ENCODE measurements around the gene ECM2.
"Not testable (repeated sequence)": the region's sequence is repeated elsewhere in the genome, so short reads cannot be mapped to it uniquely, and the experiment has no call there.

The ECM2 gene

DNA sequence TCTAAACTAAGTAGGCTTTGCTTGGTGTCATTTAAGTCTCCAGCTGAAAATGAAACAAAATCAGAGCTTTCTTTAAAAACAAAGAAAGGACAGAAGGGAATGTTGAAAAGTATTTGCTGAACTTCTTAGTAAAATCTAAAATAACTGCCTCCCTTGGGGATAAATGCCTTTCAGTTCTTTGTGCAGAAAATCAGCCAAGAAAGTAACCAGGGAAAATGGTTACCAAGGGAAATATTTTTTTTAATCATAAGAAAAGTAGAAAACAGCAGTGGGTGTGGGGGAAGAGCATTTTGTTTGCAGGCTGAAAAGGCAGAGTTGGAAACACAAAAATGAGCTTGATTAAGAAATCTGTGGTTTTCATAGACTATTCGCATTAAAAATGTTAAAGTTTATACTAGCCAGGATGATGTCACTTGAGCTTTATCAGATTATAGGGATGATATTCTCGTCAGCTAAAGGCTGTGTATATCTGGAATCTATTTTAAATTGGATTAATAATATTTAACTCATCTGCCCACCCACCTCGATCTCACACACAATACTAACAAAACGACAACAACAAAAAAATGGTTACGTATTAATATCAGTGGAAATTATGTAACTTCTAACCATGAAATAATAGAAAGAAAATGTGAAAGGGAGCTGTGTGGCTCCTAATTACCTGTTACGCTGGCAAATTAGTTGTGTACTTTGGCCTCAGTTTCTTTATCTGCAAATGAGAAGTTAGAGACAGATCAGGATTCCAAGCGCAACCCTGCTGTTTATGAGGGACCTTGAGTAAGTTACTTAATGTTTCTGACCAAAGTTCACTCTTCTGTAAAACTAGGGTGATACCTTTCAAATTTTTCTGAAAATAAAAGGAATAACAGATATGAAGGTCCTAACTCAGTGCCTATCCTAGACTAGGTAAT lies at the start of gene ECM2:
ECM2 (minus strand) TSS at position 51 of the 911 bp plus-strand sequence. CDS start 13,124 bp downstream, outside the sequence.
- no peak for DNase-seq (ENCODE audit: low read depth in 2 of 2, low spot score in 1 of 2)

DNA sequence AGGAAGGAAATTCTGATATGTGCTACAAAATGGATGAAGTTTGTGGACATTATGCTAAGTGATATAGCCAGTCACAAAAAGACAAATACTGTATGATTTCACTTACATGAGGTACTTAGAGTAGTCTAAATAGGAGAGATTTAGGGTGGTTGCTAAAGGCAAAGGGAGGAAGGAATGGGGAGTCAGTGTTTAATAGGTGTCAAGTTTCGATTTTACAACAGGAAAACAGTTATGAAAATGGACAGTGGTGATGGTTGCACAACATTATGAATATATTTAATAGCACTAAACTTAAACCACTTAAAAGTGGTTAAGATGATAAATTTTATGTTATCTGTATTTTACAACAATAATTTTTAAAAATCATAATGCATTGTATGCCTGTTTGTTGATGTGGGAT lies 40.4 kb upstream of the ECM2 start:
- no peak for DNase-seq (ENCODE audit: low read depth in 2 of 2, low spot score in 1 of 2)

DNA sequence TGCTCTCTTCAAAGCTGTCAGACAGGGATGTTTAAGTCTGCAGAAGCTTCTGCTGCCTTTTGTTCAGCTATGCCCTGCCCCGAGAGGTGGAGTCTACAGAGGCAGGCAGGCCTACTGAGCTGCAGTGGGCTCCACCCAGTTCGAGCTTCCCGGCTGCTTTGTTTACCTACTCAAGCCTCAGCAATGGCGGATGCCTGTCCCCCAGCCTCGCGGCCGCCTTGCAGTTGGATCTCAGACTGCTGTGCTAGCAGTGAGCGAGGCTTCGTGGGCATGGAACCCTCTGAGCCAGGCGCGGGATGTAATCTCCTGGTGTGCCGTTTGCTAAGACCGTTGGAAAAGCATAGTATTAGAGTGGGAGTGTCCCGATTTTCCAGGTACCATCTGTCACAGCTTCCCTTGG lies 37.8 kb upstream of the ECM2 start:
- not testable (repeated sequence) for DNase-seq (ENCODE audit: low read depth in 2 of 2, low spot score in 1 of 2)

DNA sequence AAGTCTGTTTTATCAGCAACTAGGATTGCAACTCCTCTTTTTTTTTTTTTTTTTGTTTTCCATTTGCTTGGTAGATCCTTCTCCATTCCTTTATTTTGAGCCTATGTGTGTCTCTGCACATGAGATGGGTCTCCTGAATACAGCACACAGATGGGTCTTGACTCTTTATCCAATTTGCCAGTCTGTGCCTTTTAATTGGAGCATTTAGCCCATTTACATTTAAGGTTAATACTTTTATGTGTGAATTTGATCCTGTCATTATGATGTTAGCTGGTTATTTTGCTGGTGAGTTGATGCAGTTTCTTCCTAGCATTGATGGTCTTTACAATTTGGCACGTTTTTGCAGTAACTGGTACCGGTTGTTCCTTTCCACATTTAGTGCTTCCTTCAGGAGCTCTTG lies 36.1 kb upstream of the ECM2 start:
- not testable (repeated sequence) for DNase-seq (ENCODE audit: low read depth in 2 of 2, low spot score in 1 of 2)

DNA sequence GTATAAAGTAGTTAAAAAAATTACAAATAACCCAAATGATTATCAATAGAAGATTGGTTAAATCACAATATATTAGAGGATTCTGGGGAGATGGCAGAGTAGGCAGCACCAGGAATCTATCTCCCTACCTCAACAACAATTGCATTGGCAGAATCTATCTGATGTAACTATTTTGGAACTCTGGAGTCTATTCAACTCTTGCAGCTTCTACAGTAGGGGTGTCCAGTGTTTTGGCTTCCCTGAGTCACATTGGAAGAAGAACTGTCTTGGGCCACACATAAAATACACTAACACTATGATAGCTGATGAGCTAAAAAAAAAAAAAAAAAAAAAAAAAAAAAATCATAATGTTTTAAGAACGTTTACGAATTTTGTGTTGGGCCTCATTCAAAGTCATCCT lies 29.2 kb upstream of the ECM2 start:
- no peak for DNase-seq (ENCODE audit: low read depth in 2 of 2, low spot score in 1 of 2)

DNA sequence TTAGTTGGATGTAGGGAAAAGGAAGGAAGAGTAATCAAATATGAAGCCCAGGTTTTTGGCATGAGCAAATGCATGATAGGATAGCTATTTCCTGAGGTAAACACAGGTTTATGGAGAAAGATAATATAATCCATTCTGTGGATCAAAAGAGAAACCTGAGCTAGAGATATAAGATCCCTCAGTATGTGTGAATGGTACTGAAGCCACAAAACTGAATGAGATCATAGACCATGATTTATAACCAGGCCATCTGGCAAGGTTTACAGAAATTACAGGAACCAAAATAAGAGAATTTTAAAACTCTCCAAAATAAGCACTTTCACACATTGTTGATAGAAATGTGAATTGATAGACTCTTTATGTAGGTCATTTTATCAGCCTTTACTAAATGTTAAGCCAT lies 28.7 kb upstream of the ECM2 start:
- no peak for DNase-seq (ENCODE audit: low read depth in 2 of 2, low spot score in 1 of 2)

DNA sequence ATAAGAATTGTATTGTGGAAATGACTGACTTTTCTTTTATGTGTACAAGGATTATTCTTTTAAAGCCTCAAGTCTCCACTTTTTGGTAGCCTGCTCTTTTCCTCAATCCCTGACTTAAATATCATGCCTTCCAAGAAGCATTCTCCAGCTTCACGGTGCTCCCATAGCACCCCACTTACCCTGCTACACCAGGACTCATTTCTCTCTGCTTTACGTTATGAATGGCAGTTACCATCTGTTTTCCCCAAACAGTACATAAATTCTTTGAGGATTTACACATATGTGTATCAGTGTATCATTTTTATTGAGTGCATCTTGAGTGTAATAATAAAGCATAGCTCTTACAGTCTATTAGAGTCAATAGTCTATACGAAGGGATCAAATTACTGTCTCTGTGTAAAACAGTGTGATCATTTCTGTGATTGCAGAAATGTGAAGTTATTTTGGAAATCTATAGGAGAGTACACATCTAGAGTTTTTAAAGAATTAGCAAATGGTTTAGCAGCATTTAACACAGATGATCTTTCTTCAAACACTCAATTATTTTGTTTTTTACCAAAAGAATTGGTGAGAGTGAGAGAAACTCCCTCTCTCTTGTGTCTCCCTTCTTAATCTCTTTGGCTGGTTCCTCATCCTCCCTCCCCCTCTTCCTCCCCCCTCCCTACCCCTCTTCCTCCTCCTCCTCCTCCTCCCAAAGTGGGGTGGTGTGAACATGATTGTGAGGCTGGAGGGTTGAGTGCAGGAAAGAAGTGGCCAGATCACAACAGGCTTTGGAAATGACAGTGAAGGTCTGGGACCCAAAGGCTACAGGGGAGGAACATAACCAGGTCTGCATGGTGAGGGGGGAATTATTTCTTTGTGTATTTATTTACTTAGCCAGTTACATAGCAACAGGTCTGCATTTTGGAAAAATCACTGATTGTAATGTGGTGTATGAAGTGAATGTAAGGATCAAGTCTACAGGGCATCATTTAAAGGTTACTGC lies 27.6 kb upstream of the ECM2 start:
- DNase-seq (ENCODE audit: low read depth in 2 of 2, low spot score in 1 of 2), result no peak

DNA sequence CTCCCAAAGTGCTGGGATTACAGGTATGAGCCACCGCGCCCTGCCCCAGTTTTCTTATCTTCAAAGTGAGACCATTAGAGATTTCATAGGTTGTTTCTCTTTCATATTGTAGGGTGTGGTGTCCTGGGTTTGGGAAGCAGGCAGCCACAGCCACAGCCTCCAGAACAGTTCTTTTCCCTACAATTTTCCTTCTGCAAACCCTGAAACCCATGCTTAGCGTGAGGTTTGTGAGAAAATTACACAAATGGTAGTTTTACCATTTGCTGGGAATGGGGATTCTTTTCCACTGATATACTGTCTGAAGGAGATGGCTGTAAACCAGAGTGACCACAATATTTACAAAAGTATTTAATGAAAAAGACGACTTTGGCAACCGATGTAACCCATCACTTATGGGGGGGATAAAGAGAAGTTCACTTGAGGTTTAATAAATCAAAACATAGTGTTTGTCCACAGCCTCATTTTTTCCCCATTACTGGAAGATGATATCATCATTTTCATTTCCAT lies 26.7 kb upstream of the ECM2 start:
- DNase-seq (ENCODE audit: low read depth in 2 of 2, low spot score in 1 of 2), result no peak

DNA sequence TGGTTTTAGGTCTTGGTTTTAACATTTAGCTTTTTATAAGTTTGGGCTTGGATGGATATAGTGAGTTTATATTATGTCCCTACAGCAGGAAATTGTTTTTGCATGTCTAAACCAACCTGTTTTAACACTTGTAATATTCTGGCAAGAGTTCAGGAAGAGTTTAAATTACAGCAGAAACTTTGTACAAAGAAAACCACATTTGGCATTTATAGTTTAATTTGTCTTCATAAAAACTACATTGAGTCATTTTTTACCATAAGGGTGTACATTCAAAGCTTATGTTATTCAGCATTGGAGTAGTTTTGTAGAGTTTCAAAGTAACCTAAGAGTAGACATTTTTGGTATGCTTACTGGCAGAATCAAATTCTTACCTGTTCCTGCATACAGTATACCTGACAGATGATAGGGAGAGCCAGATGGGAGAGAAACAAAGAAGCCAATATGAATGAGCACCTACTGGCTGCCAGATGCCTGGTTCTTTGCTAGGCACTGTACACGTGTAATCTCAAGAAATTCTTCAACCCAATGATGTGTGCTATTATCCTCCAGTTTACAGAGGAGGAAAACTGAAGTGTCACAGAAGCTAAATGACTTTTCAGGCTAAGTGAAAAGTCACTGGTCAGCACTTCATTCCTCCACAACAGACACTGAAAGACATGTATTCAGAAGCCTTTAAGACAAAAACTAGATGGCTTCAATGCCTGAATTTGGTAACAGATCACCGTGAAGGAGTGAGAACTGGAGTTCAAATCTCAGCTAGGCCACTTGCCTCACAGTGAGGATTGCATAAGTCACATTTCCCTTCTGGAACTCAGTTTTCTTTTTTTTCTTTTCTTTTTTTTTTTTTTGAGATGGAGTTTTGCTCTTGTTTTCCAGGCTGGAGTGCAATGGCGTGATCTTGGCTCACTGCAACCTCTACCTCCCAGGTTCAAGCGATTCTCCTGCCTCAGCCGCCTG lies 25.9 kb upstream of the ECM2 start:
- DNase-seq (ENCODE audit: low read depth in 2 of 2, low spot score in 1 of 2), result no peak

DNA sequence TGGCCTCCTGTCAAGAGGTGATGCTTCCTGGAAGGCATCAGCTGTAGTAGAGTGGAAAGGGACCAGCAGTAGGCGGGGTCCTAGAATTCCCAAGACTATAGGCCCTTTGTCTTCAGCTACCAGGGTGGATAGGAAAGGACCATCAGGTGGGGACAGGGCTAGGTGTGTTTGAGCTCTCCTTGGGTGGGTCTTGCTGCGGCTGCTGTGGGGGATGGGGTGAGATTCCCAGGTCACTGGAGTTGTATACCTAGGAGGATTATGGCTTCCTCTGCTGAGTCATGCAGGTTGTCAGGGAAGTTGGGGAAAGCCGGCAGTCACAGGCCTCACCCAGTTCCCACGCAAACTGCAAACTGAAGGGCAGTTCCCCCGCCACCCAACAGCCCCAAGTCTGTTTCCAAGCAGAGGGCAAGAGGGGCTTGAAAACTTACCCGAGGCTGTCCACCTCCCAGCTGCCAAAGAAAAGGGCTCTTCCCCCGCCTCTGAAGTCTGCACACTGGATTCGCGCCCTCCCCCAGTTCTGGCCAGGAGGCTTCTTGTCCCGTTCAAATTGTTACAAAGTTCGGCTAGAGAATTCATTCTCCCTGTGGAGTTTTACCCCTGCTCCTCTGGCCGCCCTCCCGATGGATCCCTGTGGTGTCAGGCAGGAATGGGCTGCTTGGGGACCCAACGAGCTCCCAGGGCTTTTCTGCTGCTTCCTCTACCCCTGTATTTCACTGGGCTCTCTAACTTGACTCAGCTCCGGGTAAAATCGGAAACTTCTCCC lies 23.0 kb upstream of the ECM2 start:
- no peak for DNase-seq (ENCODE audit: low read depth in 2 of 2, low spot score in 1 of 2)

DNA sequence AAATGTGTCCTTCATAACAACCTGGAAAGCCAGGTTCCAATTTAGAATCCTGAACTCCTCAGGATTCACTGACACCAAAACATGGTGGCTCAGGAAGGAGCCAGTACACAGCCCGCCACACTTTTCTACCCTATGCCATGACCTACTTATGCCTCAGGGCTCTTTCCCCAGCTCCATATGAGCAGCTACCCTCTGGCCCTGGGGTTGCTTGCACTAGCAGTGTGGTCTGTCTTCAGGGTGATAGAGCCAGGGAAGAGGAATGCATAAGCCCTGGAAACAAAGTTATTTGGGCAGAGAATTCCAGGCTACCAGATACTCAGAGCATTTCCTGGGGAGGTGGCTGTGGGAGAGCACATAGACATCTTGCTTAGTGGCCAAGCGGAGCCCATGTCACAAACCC lies 15.0 kb upstream of the ECM2 start:
- DNase-seq (ENCODE audit: low read depth in 2 of 2, low spot score in 1 of 2), result no peak

DNA sequence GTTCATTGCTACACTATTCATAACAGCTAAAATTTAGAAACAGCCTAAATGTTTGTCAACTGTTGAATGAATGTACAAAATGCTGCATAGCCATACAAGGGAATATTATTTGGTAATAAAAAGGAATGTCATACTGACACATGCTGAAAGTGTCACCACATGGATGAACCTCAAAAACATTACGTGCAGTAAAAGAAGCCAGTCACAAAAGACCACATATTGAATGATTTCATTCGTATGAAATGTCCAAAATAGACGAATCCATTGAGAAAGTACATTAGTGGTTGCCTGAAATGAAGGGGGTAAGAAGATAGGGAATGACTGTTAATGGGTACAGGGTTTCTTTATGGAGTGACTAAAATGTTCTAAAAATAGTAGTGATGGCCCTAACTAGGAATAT lies 11.6 kb upstream of the ECM2 start:
- DNase-seq (ENCODE audit: low read depth in 2 of 2, low spot score in 1 of 2), result no peak

DNA sequence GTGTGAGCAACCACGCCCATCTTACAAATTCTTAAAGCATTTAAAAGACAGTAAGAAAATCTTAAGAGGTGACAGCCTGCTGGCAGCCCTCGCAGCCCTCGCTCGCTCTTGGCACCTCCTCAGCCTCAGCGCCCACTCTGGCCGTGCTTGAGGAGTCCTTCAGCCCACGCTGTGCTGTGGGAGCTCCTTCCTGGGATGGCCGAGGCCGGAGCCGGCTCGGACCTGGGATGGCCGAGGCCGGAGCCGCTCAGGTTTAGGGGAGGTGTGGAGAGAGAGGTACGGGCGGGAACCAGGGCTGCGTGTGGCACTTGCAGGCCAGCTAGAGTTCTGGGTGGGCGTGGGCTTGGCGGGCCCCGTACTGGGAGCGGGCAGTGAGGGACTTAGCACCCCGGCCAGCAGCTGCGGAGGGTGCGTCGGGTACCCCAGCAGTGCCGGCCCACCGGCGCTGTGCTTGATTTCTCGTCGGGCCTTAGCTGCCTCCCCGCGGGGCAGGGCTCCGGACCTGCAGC lies 9.3 kb upstream of the ECM2 start:
- DNase-seq (ENCODE audit: low read depth in 2 of 2, low spot score in 1 of 2), result no peak

DNA sequence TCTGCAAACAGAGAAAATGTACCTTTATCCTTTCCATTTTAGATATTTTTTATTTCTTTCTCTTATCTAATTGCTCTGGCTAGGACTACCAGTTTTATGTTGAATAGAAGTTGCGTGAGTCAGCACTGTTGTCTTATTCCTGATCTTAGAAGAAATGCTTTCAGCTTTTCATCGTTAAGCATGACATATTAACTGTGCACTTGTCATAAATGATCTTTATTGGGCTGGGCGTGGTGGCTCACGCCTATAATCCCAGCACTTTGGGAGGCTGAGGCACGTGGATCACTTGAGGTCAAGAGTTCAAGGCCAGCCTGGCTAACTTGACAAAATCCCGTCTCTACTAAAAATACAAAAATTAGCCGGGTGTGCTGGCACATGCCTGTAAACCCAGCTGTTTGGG lies 8.2 kb upstream of the ECM2 start:
- no peak for DNase-seq (ENCODE audit: low read depth in 2 of 2, low spot score in 1 of 2)

DNA sequence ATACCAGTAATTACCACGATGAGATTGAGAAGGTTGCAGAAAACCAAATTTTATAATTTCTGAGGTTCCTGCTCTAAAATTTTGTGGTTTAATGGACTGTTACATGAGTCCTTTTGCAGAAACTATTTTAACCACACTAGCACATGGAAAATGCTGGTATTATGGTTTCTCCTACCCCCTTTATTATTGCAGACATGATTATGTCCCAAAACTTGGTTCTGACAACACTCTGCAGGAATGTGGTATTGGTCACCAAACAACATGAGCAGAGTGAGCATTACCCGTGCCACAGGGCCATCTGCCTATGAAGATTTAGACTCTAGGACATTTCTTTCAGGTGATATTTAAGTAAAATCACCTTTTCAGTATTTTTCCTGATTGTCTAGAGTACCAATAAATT lies 2.8 kb upstream of the ECM2 start:
- DNase-seq (ENCODE audit: low read depth in 2 of 2, low spot score in 1 of 2), result no peak

DNA sequence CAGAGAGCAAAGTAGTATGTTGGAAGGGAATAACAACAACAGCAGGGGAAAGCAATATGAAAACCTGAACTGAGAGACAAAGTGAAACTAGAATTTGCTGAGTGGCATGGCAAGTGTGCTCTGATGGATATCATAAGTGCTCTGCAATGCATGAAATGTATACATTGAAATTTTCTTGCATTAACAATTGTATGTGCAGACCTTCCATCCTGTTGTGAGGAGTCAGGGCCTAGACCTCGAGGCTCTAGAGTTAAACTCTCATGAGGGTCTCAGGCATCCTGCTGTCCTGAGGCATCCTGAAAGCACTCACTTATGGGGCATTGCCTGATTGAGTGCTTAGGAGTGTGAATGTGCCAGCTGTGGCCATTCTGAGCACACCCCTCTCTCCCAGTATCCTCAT lies 1.1 kb downstream of the ECM2 start:
- DNase-seq (ENCODE audit: low read depth in 2 of 2, low spot score in 1 of 2), result no peak

DNA sequence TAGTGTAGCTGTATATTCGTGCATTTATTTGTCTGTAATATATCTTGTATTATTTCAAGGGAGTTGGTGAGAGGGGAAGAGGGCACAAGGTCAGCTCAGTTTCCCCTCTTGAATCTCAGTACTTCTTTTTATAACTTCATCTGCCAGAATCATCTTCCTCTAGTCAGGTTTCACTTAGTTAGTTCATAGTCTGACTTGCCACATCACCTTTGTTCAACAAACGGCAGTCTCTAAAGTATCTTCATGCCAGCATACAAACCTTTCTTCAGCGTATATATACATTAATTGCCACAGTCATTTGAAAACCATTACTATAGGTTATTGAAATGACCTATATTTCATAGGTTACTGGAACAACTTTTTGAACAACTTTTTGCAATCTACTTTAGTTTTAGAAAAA lies 1.6 kb downstream of the ECM2 start:
- no peak for DNase-seq (ENCODE audit: low read depth in 2 of 2, low spot score in 1 of 2)

DNA sequence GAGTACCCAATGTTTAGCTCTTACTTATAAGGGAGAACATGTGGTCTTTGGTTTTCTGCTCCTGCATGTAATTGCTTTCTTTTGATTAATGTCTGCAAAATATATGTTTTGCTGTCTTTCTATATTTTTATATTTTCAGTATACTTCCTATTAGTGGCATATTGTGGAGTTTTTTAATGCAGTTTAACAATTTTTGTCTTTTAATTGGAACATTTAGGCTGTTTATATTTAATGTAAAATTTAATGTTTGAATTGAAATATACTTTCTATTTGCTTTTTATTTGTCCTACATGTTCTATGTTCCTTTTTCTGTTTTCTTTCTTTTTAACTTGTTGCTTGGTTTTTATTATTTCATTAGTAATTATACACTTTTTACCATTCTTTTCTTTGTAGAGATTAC lies 4.9 kb downstream of the ECM2 start:
- no peak for DNase-seq (ENCODE audit: low read depth in 2 of 2, low spot score in 1 of 2)

DNA sequence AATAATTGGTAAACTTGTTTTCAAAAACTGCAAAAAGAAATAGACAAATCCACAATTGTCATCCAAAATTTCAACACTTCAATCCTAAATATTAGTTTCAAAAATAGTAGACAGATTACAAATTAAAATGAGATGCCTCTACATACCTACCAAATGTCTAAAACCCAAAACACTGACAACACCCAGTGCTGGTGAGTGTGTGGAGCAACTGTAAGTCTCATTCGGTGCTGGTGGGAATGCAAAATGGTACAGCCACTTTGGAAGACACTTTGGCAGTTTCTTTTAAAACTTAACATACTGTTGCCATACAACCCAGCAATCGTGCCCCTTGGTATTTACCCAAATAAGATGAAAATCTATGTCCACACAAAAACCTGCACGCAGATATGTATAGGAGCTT lies 6.7 kb downstream of the ECM2 start:
- no peak for DNase-seq (ENCODE audit: low read depth in 2 of 2, low spot score in 1 of 2)

DNA sequence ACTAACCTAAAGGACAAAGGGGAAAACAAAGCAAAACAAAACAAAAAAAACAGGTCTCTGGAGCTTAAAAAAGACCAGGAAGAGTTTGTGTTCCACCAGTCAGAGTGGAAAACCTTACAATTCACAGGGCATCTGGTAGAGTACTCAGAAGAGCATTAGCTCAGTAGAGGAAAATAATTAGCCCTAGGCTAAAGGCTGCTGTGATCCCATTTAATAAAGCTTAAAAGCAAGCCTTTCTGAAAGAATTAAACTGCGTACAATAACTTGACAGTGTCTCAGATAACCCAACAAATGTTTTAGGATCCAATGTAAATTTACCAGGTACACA lies 7.3 kb downstream of the ECM2 start:
- no peak for DNase-seq (ENCODE audit: low read depth in 2 of 2, low spot score in 1 of 2)

All from stimulated activated CD8-positive, alpha-beta memory T cell treated with anti-CD3 and anti-CD28 coated beads, Interleukin-4, amount 100 ng/mL, for 1 hour (primary cell).